A549 (cell line): ENCODE measurements around the gene TMEM120B. TPM values are rescaled to one million over a fixed set of nuclear protein-coding genes. Genes with fewer than 3 reads are reported as not detected.
"Not testable (repeated sequence)": the region's sequence is repeated elsewhere in the genome, so short reads cannot be mapped to it uniquely, and the experiment has no call there.

Experiments
- ATAC-seq, 2 experiments: fragments of 200-7000 bp in 1 of 2; fragments of >200 bp in 1 of 2; cut with Nextera tagmentation in 1 of 2; cut with Tn5 transposase in 1 of 2; 3 replicates each; pipeline versions ENCODE4 v1.8.0 to v1.9.1; 2018 to 2020; ENCODE audit warnings: mild to moderate bottlenecking in 1 of 2, moderate library complexity in 1 of 2
- CTCF ChIA-PET: fragments of 300-600 bp; sonication (Branson Sonifier 250); formaldehyde crosslinking; extraction: SDS; loops from one replicate; lab custom pipeline; 2021; ENCODE audit warnings: antibody characterized with exemption, inconsistent platforms; lab: Yijun Ruan, JAX
- POLR2A ChIA-PET: fragments of 350-600 bp; formaldehyde crosslinking; extraction: SDS; loops from one replicate; lab custom pipeline; 2021; ENCODE audit warnings: antibody characterized with exemption, inconsistent platforms; lab: Yijun Ruan, JAX
- DNase-seq, 2 experiments: peaks; one replicate each; pipeline versions ENCODE4 v3.0.0 to v3.0.0-alpha.2; 2011 to 2016; ENCODE audit warnings: low read depth in 1 of 2, low spot score in 1 of 2
- FAIRE-seq: peaks from 2 replicates; lab custom pipeline; 2011; peaks lifted over from hg19 to GRCh38; lab: Jason Lieb, UNC
- H3K27ac ChIP-seq, 2 experiments: fragments of >200 bp; sonication (Bioruptor Twin); formaldehyde crosslinking; 3 replicates each; pipeline ENCODE4 v1.5.1; 2016 to 2017
- H3K4me1 ChIP-seq: fragments of >200 bp; sonication (Bioruptor Twin); formaldehyde crosslinking; 3 replicates; pipeline ENCODE4 v1.6.1; 2016
- H3K4me2 ChIP-seq: fragments of >200 bp; sonication (Bioruptor Twin); formaldehyde crosslinking; 3 replicates; pipeline ENCODE4 v1.6.1; 2016
- H3K4me3 ChIP-seq: fragments of >200 bp; sonication (Bioruptor Twin); formaldehyde crosslinking; 3 replicates; pipeline ENCODE4 v1.5.1; 2016
- H3K9me3 ChIP-seq: fragments of >200 bp; sonication (Bioruptor Twin); formaldehyde crosslinking; 3 replicates; pipeline ENCODE4 v1.6.1; 2016
- BHLHE40 ChIP-seq: IDR thresholded peaks from 2 replicates; pipeline ENCODE4 v1.6.1; 2012; ENCODE audit warnings: low read depth, low read length, inconsistent platforms
- CBX2 ChIP-seq: fragments of 200-600 bp; sonication (generic); IDR thresholded peaks from 2 replicates; pipeline ENCODE4 v1.6.1; 2016; ENCODE audit warnings: low read depth, mild to moderate bottlenecking, borderline replicate concordance
- CHD2 ChIP-seq: fragments of 150-350 bp; IDR thresholded peaks from 2 replicates; pipeline ENCODE4 v1.6.1; 2014; ENCODE audit warnings: low read length; ENCODE audit not compliant: partially characterized antibody
- CTCF ChIP-seq: fragments of >200 bp; sonication (Bioruptor Twin); formaldehyde crosslinking; IDR thresholded peaks from 3 replicates; pipeline ENCODE4 v1.5.1; 2016
- E2F6 ChIP-seq: IDR thresholded peaks from 2 replicates; pipeline ENCODE4 v1.6.1; 2012; ENCODE audit warnings: low read depth, borderline replicate concordance
- EHF ChIP-seq: fragments of 250-450 bp; sonication (Bioruptor Pico); IDR thresholded peaks from 2 replicates; pipeline ENCODE4 v1.5.0; 2020; ENCODE audit warnings: mild to moderate bottlenecking
- EHMT2 ChIP-seq: fragments of 200-600 bp; sonication (generic); IDR thresholded peaks from 2 replicates; pipeline ENCODE4 v1.6.1; 2016; ENCODE audit warnings: antibody characterized with exemption, low read depth, mild to moderate bottlenecking, moderate library complexity
- EP300 ChIP-seq, 2 experiments: fragments of >200 bp; sonication (Bioruptor Twin); formaldehyde crosslinking; IDR thresholded peaks; 2 replicates in 1 of 2; 3 replicates in 1 of 2; pipeline ENCODE4 v1.6.1; 2016 to 2017
- ESRRA ChIP-seq: fragments of 150-350 bp; IDR thresholded peaks from 2 replicates; pipeline ENCODE4 v1.6.1; 2014; ENCODE audit warnings: mild to moderate bottlenecking, low read length, borderline replicate concordance
- HDAC2 ChIP-seq: fragments of 200-600 bp; sonication (generic); IDR thresholded peaks from 2 replicates; pipeline ENCODE4 v1.6.1; 2016
- HMGXB4 ChIP-seq: fragments of 250-450 bp; sonication (Bioruptor Pico); IDR thresholded peaks from 2 replicates; pipeline ENCODE4 v1.5.0; 2021; ENCODE audit warnings: mild to moderate bottlenecking, moderate library complexity, borderline replicate concordance
- HOXB13 ChIP-seq: fragments of 250-450 bp; sonication (Bioruptor Pico); IDR thresholded peaks from 2 replicates; pipeline ENCODE4 v1.5.0; 2020; ENCODE audit warnings: low read depth, mild to moderate bottlenecking, moderate library complexity
- MAFK ChIP-seq: fragments of 450-650 bp; IDR thresholded peaks from 2 replicates; pipeline ENCODE4 v1.6.1; 2014; ENCODE audit not compliant: partially characterized antibody
- MAX ChIP-seq: IDR thresholded peaks from 2 replicates; pipeline ENCODE4 v1.6.1; 2012
- MAZ ChIP-seq: fragments of 150-350 bp; IDR thresholded peaks from 2 replicates; pipeline ENCODE4 v1.6.1; 2014; ENCODE audit warnings: antibody characterized with exemption, low read depth, low read length, borderline replicate concordance
- PBX3 ChIP-seq: IDR thresholded peaks from 2 replicates; pipeline ENCODE4 v1.6.1; 2012
- POLR2AphosphoS2 ChIP-seq: conservative IDR thresholded peaks from 2 replicates; pipeline ENCODE4 v1.6.1; 2012; ENCODE audit warnings: low read length, improper control_type of control experiment, inconsistent platforms
- REST ChIP-seq: fragments of 200-600 bp; sonication (generic); IDR thresholded peaks from 2 replicates; pipeline ENCODE4 v1.6.1; 2016; ENCODE audit warnings: antibody characterized with exemption, mild to moderate bottlenecking, moderate library complexity
- TP53 ChIP-seq: fragments of 250-450 bp; sonication (Bioruptor Pico); IDR thresholded peaks from 2 replicates; pipeline ENCODE4 v1.5.0; 2021; ENCODE audit warnings: mild to moderate bottlenecking, moderate library complexity
- ZFP36 ChIP-seq: fragments of 450-650 bp; IDR thresholded peaks from 2 replicates; pipeline ENCODE4 v1.6.1; 2014; ENCODE audit warnings: borderline replicate concordance; ENCODE audit not compliant: partially characterized antibody
- WGBS: methylation state at CpG from one replicate; pipeline ENCODE4 v1.1.6; 2017; ENCODE audit errors: missing lambda C conversion rate; 5-methylcytosine and 5-hydroxymethylcytosine counted together
- polyA plus RNA-seq, 4 experiments: library from polyadenylated mRNA; depleted of rRNA in 3 of 4; stranded (reverse); fragments of >200 nt; fragmentation: RNase III in 1 of 4; extraction: RNeasy Plus Mini Kit Qiagen cat#74134 plus additional on column Dnase treatment in 1 of 4; gene quantifications; 2 replicates in 3 of 4; 3 replicates in 1 of 4; pipeline ENCODE4 v1.2.3, GENCODE V29; 2011 to 2017

The TMEM120B gene
- polyA plus RNA-seq, 2 of the 4 experiments (the other 2 are of a cell fraction): 10.6 to 13.2 TPM

GRCh38 chr12:121708313-121709063, 4.1 kb upstream of the TMEM120B start:
- peaks cover 15% of the 10 kb centered on the region for H3K4me1 ChIP-seq
- ChIA-PET POLR2A (no interaction called here), CTCF (interaction anchor here (1.0 to 2.4 kb wide), 6 partner anchors 10 to 103 kb away, joined by 3 to 8 read pairs (median 6); no protein-coding TSS in a partner anchor)
- FAIRE-seq (no peak), DNase-seq (no peak), ATAC-seq (no peak)
- H3K4me2 ChIP-seq: no peak overlapping the region
- H3K27ac ChIP-seq: no peak overlapping the region
- no peaks in the 10 kb centered on the region; the same call in 2 of the 3 replicates for H3K9me3 ChIP-seq
- H3K4me3 ChIP-seq: no peak overlapping the region
- WGBS: 72% methylated on average over 7 of the region's 7 CpGs
- TF ChIP-seq HOXB13 (CRISPR knock-in tag) (no peak), CBX2 (no peak), EP300 (IDR thresholded peaks at IDR 0.05) (no peak), HMGXB4 (no peak), REST (no peak), CTCF (no peak), POLR2AphosphoS2 (no peak), HDAC2 (no peak), MAX (no peak), MAFK (no peak), EHMT2 (no peak), EHF (no peak), TP53 (no peak), MAZ (no peak), PBX3 (no peak), ESRRA (no peak), BHLHE40 (no peak), E2F6 (no peak), ZFP36 (no peak), CHD2 (no peak)
- TF ChIP-seq, all 56 proteins: peak for 0

- ATAC-seq, H3K9me3 ChIP-seq, H3K4me2 ChIP-seq, FAIRE-seq, DNase-seq, POLR2A ChIA-PET, H3K4me3 ChIP-seq: not testable (repeated sequence)
- CTCF ChIA-PET: interaction anchor here (1.0 to 2.4 kb wide), 5 partner anchors 64 to 103 kb away, joined by 3 to 8 read pairs (median 6); no protein-coding TSS in a partner anchor
- WGBS: 91% methylated on average over 8 of the region's 8 CpGs
- Histone ChIP-seq H3K4me1 (peaks cover 21% of the 10 kb centered on the region), H3K27ac (peak overlapping the region; percentile 6 to 24; a peak in 2 of 6 replicates)
These were observed 3.5 kb upstream of the TMEM120B start for GRCh38 chr12:121709064-121709424.
